GM12878 (cell line): Measurements from ENCODE around the gene HIRA. TPM values are rescaled to one million over a fixed set of nuclear protein-coding genes. Genes with fewer than 3 reads are reported as not detected.
A peak's percentile ranks its signal among the peaks of the same experiment; 100 is the strongest.

ENCODE experiments used
- ASH2L ChIP-seq: fragments of 300-600, 200-600 bp; sonication (generic); IDR thresholded peaks from 2 replicates; pipeline ENCODE4 v1.6.1; 2017; ENCODE audit warnings: low read depth, mild to moderate bottlenecking, borderline replicate concordance
- CHD1 ChIP-seq: IDR thresholded peaks from 2 replicates; pipeline ENCODE4 v1.6.1; 2012; ENCODE audit warnings: low read depth, low read length, improper control_type of control experiment
- CHD4 ChIP-seq: fragments of 200-600 bp; sonication (generic); IDR thresholded peaks from 2 replicates; pipeline ENCODE4 v1.6.1; 2016; ENCODE audit warnings: mild to moderate bottlenecking
- DPF2 ChIP-seq: fragments of 450-650 bp; IDR thresholded peaks from 2 replicates; pipeline ENCODE4 v1.6.1; 2017; ENCODE audit warnings: mild to moderate bottlenecking
- E4F1 ChIP-seq: fragments of 450-650 bp; IDR thresholded peaks from 2 replicates; pipeline ENCODE4 v1.6.1; 2018; ENCODE audit warnings: borderline replicate concordance, mild to moderate bottlenecking; ENCODE audit not compliant: partially characterized antibody
- ESRRA ChIP-seq: IDR thresholded peaks from 2 replicates; pipeline ENCODE4 v1.6.1; 2012; ENCODE audit warnings: mild to moderate bottlenecking, low read length, improper control_type of control experiment
- NFYB ChIP-seq: IDR thresholded peaks from 2 replicates; pipeline ENCODE4 v1.6.1; 2011; ENCODE audit warnings: low read depth, mild to moderate bottlenecking, low read length, improper control_type of control experiment, moderate library complexity; ENCODE audit not compliant: insufficient read depth
- NR2C2 ChIP-seq: IDR thresholded peaks from 2 replicates; pipeline ENCODE4 v1.6.1; 2011; ENCODE audit warnings: borderline replicate concordance, low read depth; ENCODE audit not compliant: control insufficient read depth, insufficient read length
- POLR2AphosphoS5 ChIP-seq: IDR thresholded peaks from 2 replicates; pipeline ENCODE4 v1.6.1; 2011; ENCODE audit warnings: mild to moderate bottlenecking, low read length, inconsistent platforms
- RAD51 ChIP-seq: fragments of 450-650 bp; IDR thresholded peaks from 2 replicates; pipeline ENCODE4 v1.6.1; 2016; ENCODE audit warnings: moderate library complexity, mild to moderate bottlenecking, inconsistent platforms
- SMAD5 ChIP-seq: IDR thresholded peaks from 2 replicates; pipeline ENCODE4 v1.6.1; 2016; ENCODE audit warnings: antibody characterized with exemption, low read depth
- USF1 ChIP-seq: IDR thresholded peaks from 2 replicates; pipeline ENCODE4 v1.6.1; 2011; ENCODE audit warnings: borderline replicate concordance, low read depth, mild to moderate bottlenecking, moderate library complexity, mixed read lengths, low read length; ENCODE audit not compliant: insufficient read depth; ENCODE audit errors: extremely low read length
- YBX1 ChIP-seq: fragments of 450-650 bp; IDR thresholded peaks from 2 replicates; pipeline ENCODE4 v1.6.1; 2016; ENCODE audit warnings: antibody characterized with exemption
- ZNF24 ChIP-seq: fragments of 450-650 bp; IDR thresholded peaks from 2 replicates; pipeline ENCODE4 v1.6.1; 2017; ENCODE audit warnings: antibody characterized with exemption, mild to moderate bottlenecking
- ZNF622 ChIP-seq: fragments of 450-650 bp; IDR thresholded peaks from 2 replicates; pipeline ENCODE4 v1.6.1; 2017; ENCODE audit warnings: mild to moderate bottlenecking, inconsistent platforms
- polyA plus RNA-seq, 11 experiments: library from polyadenylated mRNA; depleted of rRNA in 4 of 11; unstranded in 6 of 11; stranded (reverse) in 5 of 11; fragments of >200 nt; fragmentation: Nextera tagmentation in 4 of 11; fragmentation: Illumina TruSeq in 1 of 11; extraction: Ambion mirVana in 4 of 11; extraction: Trizol in 1 of 11; gene quantifications; 1 replicate in 1 of 11; 2 replicates in 10 of 11; pipeline versions ENCODE4 v1.2.1 to v1.2.3, GENCODE V29; 2011 to 2016; ENCODE audit warnings: inconsistent platforms in 2 of 11, missing spikeins in 2 of 11, low read depth in 1 of 11
- total RNA-seq, 4 experiments: library from RNA; depleted of rRNA in 3 of 4; stranded (reverse); fragments of >200 nt in 3 of 4; fragmentation: Illumina TruSeq in 1 of 4; extraction: Trizol in 1 of 4; gene quantifications; 2 replicates each; pipeline versions ENCODE4 v1.2.1 to v1.2.3, GENCODE V29; 2013 to 2021
- TF ChIP-seq, protein P1 (sequence below): fragments of 450-650 bp; formaldehyde crosslinking; IDR thresholded peaks from 2 replicates; pipeline ENCODE4 v1.4.0; 2022; ENCODE audit warnings: mild to moderate bottlenecking, moderate library complexity
- TF ChIP-seq, protein P2 (sequence below): fragments of 450-650 bp; IDR thresholded peaks from 2 replicates; pipeline ENCODE4 v1.6.1; 2017; ENCODE audit warnings: antibody characterized with exemption, mild to moderate bottlenecking, moderate library complexity
- TF ChIP-seq, protein P3 (sequence below): fragments of 450-650 bp; formaldehyde crosslinking; IDR thresholded peaks from 2 replicates; pipeline ENCODE4 v1.5.0; 2022; ENCODE audit warnings: mild to moderate bottlenecking, missing genetic modification characterization

HIRA gene
- total and polyA plus RNA-seq, 10 of the 15 experiments (the other 5 are each of a cell fraction or from before 2014, with no cell fraction given) = 0.34 to 32.7 (median 14.5) TPM

GRCh38 chr22:19431649-19432132 is at the start of gene HIRA (continued):
- TF ChIP-seq, protein P1, sequence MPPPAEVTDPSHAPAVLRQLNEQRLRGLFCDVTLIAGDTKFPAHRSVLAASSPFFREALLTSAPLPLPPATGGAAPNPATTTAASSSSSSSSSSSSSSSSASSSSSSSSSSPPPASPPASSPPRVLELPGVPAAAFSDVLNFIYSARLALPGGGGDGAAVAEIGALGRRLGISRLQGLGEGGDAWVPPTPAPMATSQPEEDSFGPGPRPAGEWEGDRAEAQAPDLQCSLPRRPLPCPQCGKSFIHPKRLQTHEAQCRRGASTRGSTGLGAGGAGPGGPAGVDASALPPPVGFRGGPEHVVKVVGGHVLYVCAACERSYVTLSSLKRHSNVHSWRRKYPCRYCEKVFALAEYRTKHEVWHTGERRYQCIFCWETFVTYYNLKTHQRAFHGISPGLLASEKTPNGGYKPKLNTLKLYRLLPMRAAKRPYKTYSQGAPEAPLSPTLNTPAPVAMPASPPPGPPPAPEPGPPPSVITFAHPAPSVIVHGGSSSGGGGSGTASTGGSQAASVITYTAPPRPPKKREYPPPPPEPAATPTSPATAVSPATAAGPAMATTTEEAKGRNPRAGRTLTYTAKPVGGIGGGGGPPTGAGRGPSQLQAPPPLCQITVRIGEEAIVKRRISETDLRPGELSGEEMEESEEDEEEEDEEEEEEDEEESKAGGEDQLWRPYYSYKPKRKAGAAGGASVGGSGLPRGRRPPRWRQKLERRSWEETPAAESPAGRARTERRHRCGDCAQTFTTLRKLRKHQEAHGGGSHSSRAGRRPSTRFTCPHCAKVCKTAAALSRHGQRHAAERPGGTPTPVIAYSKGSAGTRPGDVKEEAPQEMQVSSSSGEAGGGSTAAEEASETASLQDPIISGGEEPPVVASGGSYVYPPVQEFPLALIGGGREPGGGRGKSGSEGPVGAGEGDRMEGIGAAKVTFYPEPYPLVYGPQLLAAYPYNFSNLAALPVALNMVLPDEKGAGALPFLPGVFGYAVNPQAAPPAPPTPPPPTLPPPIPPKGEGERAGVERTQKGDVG (CRISPR knock-in tag) = no peak
- TF ChIP-seq SMAD5 = no peak
- TF ChIP-seq NFYB = 0 out of 2 replicates have a peak, but pooled peaks have one; percentile 31
- TF ChIP-seq ZNF622 = no peak
- TF ChIP-seq DPF2 = no peak; the same call in 1 of the 2 replicates
- no peak for TF ChIP-seq YBX1
- TF ChIP-seq, protein P2, sequence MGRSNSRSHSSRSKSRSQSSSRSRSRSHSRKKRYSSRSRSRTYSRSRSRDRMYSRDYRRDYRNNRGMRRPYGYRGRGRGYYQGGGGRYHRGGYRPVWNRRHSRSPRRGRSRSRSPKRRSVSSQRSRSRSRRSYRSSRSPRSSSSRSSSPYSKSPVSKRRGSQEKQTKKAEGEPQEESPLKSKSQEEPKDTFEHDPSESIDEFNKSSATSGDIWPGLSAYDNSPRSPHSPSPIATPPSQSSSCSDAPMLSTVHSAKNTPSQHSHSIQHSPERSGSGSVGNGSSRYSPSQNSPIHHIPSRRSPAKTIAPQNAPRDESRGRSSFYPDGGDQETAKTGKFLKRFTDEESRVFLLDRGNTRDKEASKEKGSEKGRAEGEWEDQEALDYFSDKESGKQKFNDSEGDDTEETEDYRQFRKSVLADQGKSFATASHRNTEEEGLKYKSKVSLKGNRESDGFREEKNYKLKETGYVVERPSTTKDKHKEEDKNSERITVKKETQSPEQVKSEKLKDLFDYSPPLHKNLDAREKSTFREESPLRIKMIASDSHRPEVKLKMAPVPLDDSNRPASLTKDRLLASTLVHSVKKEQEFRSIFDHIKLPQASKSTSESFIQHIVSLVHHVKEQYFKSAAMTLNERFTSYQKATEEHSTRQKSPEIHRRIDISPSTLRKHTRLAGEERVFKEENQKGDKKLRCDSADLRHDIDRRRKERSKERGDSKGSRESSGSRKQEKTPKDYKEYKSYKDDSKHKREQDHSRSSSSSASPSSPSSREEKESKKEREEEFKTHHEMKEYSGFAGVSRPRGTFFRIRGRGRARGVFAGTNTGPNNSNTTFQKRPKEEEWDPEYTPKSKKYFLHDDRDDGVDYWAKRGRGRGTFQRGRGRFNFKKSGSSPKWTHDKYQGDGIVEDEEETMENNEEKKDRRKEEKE = no peak; the same call in 1 of the 2 replicates
- no peak for TF ChIP-seq E4F1
- TF ChIP-seq CHD4 = no peak
- peak; percentile 21 for TF ChIP-seq USF1
- TF ChIP-seq, protein P3, sequence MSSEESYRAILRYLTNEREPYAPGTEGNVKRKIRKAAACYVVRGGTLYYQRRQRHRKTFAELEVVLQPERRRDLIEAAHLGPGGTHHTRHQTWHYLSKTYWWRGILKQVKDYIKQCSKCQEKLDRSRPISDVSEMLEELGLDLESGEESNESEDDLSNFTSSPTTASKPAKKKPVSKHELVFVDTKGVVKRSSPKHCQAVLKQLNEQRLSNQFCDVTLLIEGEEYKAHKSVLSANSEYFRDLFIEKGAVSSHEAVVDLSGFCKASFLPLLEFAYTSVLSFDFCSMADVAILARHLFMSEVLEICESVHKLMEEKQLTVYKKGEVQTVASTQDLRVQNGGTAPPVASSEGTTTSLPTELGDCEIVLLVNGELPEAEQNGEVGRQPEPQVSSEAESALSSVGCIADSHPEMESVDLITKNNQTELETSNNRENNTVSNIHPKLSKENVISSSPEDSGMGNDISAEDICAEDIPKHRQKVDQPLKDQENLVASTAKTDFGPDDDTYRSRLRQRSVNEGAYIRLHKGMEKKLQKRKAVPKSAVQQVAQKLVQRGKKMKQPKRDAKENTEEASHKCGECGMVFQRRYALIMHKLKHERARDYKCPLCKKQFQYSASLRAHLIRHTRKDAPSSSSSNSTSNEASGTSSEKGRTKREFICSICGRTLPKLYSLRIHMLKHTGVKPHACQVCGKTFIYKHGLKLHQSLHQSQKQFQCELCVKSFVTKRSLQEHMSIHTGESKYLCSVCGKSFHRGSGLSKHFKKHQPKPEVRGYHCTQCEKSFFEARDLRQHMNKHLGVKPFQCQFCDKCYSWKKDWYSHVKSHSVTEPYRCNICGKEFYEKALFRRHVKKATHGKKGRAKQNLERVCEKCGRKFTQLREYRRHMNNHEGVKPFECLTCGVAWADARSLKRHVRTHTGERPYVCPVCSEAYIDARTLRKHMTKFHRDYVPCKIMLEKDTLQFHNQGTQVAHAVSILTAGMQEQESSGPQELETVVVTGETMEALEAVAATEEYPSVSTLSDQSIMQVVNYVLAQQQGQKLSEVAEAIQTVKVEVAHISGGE (CRISPR knock-in tag) = peak; percentile 94
- TF ChIP-seq NR2C2 = no peak
- TF ChIP-seq POLR2AphosphoS5 = no peak
- no peak for TF ChIP-seq CHD1
- TF ChIP-seq ASH2L = no peak
- TF ChIP-seq ZNF24 = peak; percentile 77
- no peak for TF ChIP-seq ESRRA
- TF ChIP-seq RAD51 = no peak
